Suppressor macrophage treated with lipopolysaccharide for 4 hours (primary cell): Measurements from ENCODE around the gene PMPCA.
"Not testable (repeated sequence)": the region's sequence is repeated elsewhere in the genome, so short reads cannot be mapped to it uniquely, and the experiment has no call there.

ENCODE experiments used
- DNase-seq: peaks from one replicate; pipeline ENCODE4 v3.0.0-alpha.2; 2020

The PMPCA gene

DNA sequence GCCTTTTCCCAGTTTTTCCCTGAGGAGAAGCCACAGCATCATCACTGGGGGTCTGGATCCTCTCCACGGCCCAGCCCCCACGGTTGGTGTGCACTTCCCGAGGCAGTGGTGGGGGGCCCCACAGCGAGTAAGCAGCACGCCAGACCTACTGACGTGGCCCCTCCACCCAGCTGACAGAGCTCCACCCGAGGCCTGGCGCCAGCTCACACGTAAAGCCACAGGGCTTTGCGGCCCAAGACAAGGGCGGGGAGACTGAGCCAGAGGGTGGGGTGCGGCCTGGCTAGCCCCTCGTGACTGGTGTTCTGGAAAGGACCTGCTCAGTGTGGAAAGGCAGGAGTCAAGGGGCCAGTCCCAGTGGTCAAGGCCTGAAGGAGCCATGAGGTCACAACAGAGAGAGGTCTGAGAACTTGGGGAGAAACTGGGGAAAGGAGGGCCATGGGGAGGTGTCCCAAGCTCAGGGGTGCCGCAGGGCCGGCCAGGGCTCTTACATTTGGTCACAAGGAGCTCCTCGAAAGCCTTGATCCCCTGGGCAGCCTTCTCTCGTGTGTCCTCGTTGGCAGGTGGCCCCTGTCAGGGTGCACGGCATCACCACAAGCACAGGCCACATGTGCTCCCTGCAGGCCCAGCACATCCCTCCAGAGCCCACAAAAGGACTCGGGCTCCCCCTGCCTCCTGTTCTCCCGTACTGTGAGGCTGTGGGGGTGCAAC lies 16.0 kb upstream of the PMPCA start:
- no peak for DNase-seq

DNA sequence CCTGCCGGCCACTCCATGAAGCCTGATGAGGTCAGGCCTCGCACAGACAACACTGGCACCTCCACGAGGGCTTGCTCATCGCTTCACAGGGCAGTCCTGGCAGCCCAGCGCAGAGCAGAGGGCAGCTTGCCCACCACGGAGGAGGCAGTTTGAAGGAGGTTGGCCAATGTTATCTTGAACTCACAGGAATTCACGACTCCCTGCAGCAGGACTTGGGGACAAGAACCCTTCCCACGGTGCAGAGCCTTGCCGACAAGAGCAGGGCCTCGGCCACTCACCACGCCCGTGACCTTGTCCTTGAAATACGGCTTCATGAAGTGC lies 15.5 kb upstream of the PMPCA start:
- DNase-seq, result no peak

GRCh38 chr9:136395345-136396218 lies 14.9 kb upstream of the PMPCA start:
- DNase-seq, result no peak

GRCh38 chr9:136396219-136396515 lies 14.3 kb upstream of the PMPCA start:
- no peak for DNase-seq

- no peak for DNase-seq
These were observed 12.8 kb upstream of the PMPCA start for GRCh38 chr9:136397643-136398042.

DNA sequence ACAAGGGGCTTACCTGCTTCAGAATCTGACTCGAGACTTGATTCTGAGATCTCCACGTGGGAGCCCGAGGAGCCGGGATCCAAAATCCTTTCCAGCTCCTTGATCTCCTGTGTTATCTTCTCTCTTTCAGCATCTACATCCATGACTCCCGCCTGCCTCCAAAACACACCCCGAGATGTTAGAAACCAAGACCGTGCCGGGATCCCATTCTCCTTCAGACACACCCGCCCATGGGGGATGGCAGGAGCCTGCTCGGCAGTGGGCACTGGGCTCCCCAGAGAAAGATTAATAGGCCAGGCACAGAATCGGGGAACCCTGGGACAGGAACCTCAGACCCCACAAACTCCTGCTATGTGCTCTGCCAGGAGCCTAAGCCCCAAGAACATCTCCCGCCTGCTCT lies 12.2 kb upstream of the PMPCA start:
- no peak for DNase-seq

DNA sequence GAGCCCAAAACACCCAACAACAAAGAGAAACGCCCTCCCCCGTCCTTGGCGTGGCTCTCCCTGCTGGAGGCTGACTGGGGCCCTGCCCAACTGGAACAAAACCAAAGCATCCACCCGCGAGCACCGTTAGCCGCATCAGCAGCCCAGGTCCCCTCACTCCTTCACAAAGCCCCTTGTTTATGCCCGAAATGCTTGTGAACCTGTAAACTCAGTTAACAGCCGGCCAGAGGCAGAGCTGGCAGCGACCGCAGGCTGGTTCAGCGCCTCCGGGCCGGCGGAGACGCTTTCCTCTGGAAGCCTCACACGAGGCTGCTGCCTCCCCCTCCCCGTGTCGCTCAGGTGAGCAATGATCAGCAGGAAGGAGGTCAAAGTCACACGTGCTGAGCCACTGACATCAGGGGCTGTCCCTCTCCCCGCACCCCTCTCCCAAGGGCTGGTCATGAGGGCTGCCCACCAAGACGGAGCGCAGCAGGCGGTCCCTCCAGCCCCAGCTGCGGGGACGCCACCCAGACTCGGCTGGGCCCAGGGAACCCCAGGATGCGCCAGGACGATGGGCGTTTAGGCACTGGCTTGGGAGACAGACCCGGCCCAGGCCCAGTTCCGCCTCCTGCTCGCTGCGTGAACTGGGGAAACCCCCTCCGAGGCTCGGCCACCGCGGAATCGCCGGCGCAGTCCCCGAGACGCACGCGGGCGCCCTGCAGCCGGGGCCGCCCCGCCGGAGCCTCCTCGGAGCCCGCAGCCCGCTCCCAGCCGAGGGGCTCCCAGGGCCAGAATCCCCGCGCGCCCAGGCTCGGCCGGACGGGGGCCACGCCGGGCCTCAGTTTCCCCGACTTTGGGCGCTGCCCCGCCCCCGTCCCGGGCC lies 11.1 kb upstream of the PMPCA start:
- peak; percentile 54 for DNase-seq

- DNase-seq, result peak; percentile 95
These were observed 10.2 kb upstream of the PMPCA start, which contains the start of gene SNAPC4 for GRCh38 chr9:136400038-136400834. Gene SNAPC4 (minus strand): TSS chr9:136400170. CDS start chr9:136398428, 1,742 bp downstream.

DNA sequence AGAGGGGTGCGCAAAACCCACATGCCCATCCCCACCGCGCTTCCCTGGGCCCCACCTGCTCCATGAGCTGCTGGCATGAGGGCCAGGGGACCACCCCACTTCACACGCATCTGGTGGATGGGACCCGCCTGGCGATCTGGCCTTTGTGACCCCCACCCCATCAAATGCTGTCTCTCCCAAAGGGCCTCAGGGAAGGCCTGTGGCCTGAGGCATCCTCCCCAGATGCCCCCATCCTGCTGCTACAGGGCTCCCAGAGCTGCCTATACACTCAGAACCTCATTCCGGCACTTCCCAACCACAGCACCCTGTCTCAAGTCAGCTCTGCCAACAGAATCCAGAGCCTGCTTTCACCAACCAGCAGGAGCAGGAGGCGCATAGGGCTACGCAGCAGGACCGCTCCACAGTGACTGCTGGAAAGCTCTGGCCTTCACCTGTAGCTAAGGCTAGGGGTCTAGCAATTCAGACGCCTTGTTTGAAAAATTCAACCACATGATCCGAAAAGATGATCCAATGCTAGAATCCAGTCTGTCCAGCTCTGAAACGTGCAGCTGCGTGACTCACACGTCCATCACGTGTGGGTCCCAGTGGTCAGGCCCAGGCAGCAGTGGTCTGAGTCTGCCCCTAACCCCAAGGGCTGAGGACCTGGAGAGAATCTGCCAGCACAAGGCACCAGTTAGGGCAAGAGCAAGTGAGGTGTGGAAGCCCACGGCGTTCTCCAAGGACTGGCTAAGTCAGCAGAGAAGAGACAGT lies 9.1 kb upstream of the PMPCA start:
- DNase-seq, result no peak

GRCh38 chr9:136402067-136402466 lies 8.4 kb upstream of the PMPCA start:
- no peak for DNase-seq

DNA sequence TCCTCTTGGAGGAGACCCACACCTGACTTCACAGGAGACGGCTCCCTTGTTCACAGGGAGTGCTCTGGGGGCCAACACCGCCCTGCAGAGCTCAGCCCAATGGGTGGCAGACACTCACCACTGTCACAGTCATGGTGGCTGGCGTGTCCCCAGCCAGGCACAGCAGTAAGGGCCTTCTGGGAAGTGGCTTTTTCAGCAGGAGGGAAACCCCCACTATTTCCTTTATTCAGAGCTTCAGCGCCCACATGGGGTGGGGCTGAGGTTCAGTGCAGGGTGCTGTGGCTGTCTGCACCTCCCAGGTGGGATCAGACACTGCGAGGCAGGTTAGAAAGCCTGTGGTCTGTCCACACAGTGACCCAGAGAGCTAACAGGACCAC lies 6.9 kb upstream of the PMPCA start:
- DNase-seq, result no peak

- DNase-seq, result no peak
These were observed 6.3 kb upstream of the PMPCA start for GRCh38 chr9:136403915-136404800.

- no peak for DNase-seq
These were observed 5.7 kb upstream of the PMPCA start for GRCh38 chr9:136404801-136405136.

DNA sequence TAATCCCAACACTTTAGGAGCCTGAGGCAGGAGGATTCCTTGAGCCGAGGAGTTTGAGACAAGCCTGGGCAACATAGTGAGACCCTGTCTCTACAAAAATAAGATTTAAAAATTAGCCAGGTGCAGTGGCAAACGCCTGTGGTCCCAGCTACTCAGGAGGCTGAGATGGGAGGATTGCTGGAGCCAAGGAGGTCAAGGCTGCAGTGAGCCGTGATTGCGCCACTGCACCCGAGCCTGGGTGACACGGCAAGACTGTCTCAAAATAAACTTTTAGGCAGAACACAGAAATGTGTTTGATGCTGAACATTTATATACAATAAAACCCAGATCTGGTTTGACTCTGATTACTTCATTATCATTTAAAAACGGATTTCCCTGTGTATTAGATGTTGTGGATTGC lies 5.0 kb upstream of the PMPCA start:
- DNase-seq, result no peak

DNA sequence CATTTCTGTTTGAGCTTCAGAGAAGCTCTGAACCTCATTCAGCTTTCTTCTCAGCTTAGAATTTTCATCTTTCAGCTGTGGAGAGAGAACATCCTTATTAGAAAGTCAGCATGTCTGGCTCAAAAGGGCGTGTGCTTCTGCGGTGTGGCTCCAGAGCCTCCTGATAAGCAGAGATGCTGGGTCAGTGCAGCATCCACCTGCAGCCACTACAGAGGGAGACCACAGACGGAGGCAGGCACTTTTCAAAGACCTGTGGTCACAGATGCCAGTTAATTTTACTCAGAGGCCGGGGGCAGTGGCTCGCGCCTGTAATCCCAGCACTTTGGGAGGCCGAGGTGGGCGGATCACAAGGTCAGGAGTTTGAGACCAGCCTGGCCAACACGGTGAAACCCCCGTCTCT lies 4.6 kb upstream of the PMPCA start:
- not testable (repeated sequence) for DNase-seq

- not testable (repeated sequence) for DNase-seq
These were observed 3.4 kb upstream of the PMPCA start for GRCh38 chr9:136407061-136407460.

- no peak for DNase-seq
These were observed 2.5 kb upstream of the PMPCA start for GRCh38 chr9:136407911-136408310.

- peak; percentile 23 for DNase-seq
These were observed 652 bp upstream of the PMPCA start for GRCh38 chr9:136409557-136410455.

- DNase-seq, result peak; percentile 7
These were observed 920 bp downstream of the PMPCA start for GRCh38 chr9:136411378-136411777.

DNA sequence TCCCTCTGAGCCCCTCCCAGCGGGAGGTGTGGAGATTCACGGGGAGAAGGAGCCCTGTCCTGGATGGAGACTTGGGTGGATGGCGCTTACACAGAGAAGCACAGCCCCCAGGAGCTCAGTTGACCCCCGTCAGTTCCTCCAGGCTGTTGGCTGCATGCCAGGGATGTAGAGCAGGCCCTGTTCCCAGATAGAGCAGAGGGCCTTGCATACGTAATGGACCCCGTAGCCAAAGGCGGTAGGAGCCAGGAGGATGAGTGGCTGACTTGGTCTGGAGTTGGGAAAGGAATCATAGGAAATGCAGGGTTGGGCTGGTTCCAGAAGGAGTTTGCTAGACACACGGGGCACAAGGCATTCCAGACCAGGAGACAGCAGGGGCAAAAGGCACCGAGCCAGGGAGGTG lies 2.5 kb downstream of the PMPCA start:
- DNase-seq, result no peak
